Adrenal gland (tissue), 12 donors: ENCODE results near the gene CPA5. TPM values are rescaled to one million over a fixed set of nuclear protein-coding genes. Genes with fewer than 3 reads are reported as not detected.
A peak's percentile ranks its signal among the peaks of the same experiment; 100 is the strongest.

Experiments used
- DNase-seq, 7 donors: peaks; one replicate each; pipeline ENCODE4 v3.0.0-alpha.2; 2019 to 2020
- H3K27ac ChIP-seq, 5 donors: fragments of 200-600 bp; sonication (generic) in 4 of 5; 1 replicate in 3 of 5; 2 replicates in 2 of 5; pipeline versions ENCODE4 v1.5.1 to v1.8.0; 2016 to 2020; ENCODE audit warnings: mild to moderate bottlenecking in 1 of 5
- H3K27me3 ChIP-seq: fragments of 200-600 bp; 2 replicates; pipeline ENCODE4 v1.8.0; 2021
- H3K36me3 ChIP-seq, 2 donors: fragments of 200-600 bp; replicated peaks in 1 of 2; 1 replicate in 1 of 2; 2 replicates in 1 of 2; pipeline versions ENCODE4 v1.5.1 to v1.8.0; 2018 to 2022
- H3K4me1 ChIP-seq, 2 donors: fragments of 200-600 bp; replicated peaks in 1 of 2; 1 replicate in 1 of 2; 2 replicates in 1 of 2; pipeline versions ENCODE4 v1.5.1 to v1.8.0; 2018 to 2021
- H3K4me3 ChIP-seq, 4 donors: fragments of 200-600 bp; sonication (generic) in 3 of 4; one replicate each; pipeline ENCODE4 v1.5.1; 2016 to 2018
- H3K9me3 ChIP-seq, 3 donors: fragments of 200-600 bp; sonication (generic) in 1 of 3; replicated peaks in 1 of 3; 1 replicate in 2 of 3; 2 replicates in 1 of 3; pipeline versions ENCODE4 v1.5.1 to v1.8.0; 2016 to 2021
- CTCF ChIP-seq, 6 experiments: fragments of 450-650 bp in 4 of 6; fragments of 200-600 bp in 2 of 6; sonication (generic) in 1 of 6; IDR thresholded peaks; 1 replicate in 5 of 6; 2 replicates in 1 of 6; pipeline versions ENCODE4 v1.5.1 to v1.8.0; 2016 to 2021; ENCODE audit warnings: antibody characterized with exemption in 6 of 6, mild to moderate bottlenecking in 2 of 6, moderate library complexity in 1 of 6
- POLR2A ChIP-seq, 2 donors: fragments of 450-650 bp; IDR thresholded peaks; one replicate each; pipeline ENCODE4 v1.6.1; 2017; ENCODE audit warnings: antibody characterized with exemption in 2 of 2, mild to moderate bottlenecking in 2 of 2, moderate library complexity in 1 of 2
- WGBS, 4 donors: extraction: QIAGEN DNeasy Blood & Tissue Kit in 2 of 4; methylation state at CpG; one replicate each; pipeline versions ENCODE4 v1.1.5 to v1.1.7; 2013 to 2017; 5-methylcytosine and 5-hydroxymethylcytosine counted together
- intact Hi-C, 2 donors: fragments of 100-400 bp; cut with DNase I; formaldehyde crosslinking; loops; one replicate each; pipeline versions ENCODE4 v1.14.1 to v1.15.0; 2022 to 2023
- polyA plus RNA-seq, 3 donors: library from polyadenylated mRNA; stranded (reverse); fragments of 200-250 nt in 2 of 3; fragments of 350-450 nt in 1 of 3; fragmentation: Illumina TruSeq in 1 of 3; extraction: RNeasy Lipid Tissue Mini Kit (QIAGEN cat#74804) in 1 of 3; gene quantifications; one replicate each; pipeline ENCODE4 v1.2.3, GENCODE V29; 2013 to 2014
- total RNA-seq, 9 donors: library from RNA; depleted of rRNA in 4 of 9; stranded (reverse); fragments of >200 nt in 4 of 9; fragments of 120-200 nt in 1 of 9; fragmentation: NEBNext Ultra II Directional in 1 of 9; extraction: Animal tissue kit (Norgen Biotek cat#: 25700) in 1 of 9; gene quantifications; one replicate each; pipeline versions ENCODE4 v1.1.0 to v1.2.4, GENCODE V29; 2013 to 2023
- donor health status: healthy with polysubstance abuse.
- donor health status: Bipolar disorder and iron deficiency.
- donor health status: DM: yes; HTN: yes; CAD: no.
- donor health status: DM: no; HTN: no; CAD: no.
- donor health status: DM: no; HTN: no; CAD: no.
- donor health status: DM: yes; HTN: yes; CAD: no.

CPA5 gene
- total and polyA plus RNA-seq, 12 donors: 0.24 to 0.65 (median 0.29) TPM; not detected in 8

GRCh38 chr7:130386876-130387275 lies 42.3 kb downstream of the CPA5 start:
- Histone ChIP-seq H3K4me1 (peaks cover 0 to 3% of the 10 kb centered on the region in 2 donors), H3K36me3 (no peaks in the 10 kb centered on the region), H3K27me3 (no peaks in the 10 kb centered on the region), H3K4me3 (no peak overlapping the region), H3K9me3 (no peaks in the 10 kb centered on the region), H3K27ac (peak overlapping the region in 2 of 5 donors; percentile 45 to 49)
- TF ChIP-seq POLR2A (IDR thresholded peaks at IDR 0.05) (no peak), CTCF (IDR thresholded peaks at IDR 0.05) (no peak)
- DNase-seq: peak in 4 of 7 donors; percentile 22 to 49 (median 30)
- intact Hi-C loops: loop anchor here in 1 of 2 donors (10.0 kb wide), 1 partner anchor 98 kb away; no protein-coding TSS in a partner anchor
- 51 to 79% (median 54%) methylated on average over 3 of the region's 3 CpGs for WGBS, 4 donors

GRCh38 chr7:130387306-130387627 lies 42.7 kb downstream of the CPA5 start:
- TF ChIP-seq CTCF (IDR thresholded peaks at IDR 0.05) (no peak), POLR2A (IDR thresholded peaks at IDR 0.05) (no peak)
- intact Hi-C loops: loop anchor here in 1 of 2 donors (10.0 kb wide), 1 partner anchor 98 kb away; no protein-coding TSS in a partner anchor
- H3K36me3 ChIP-seq: no peaks in the 10 kb centered on the region
- H3K4me1 ChIP-seq: peaks cover 0 to 5% of the 10 kb centered on the region in 2 donors
- H3K27ac ChIP-seq: peak overlapping the region in 2 of 5 donors; percentile 45 to 49
- H3K27me3 ChIP-seq: no peaks in the 10 kb centered on the region
- DNase-seq: no peak
- H3K4me3 ChIP-seq: no peak overlapping the region
- WGBS, 4 donors: 88 to 92% (median 89%) methylated on average over 3 of the region's 3 CpGs
- no peaks in the 10 kb centered on the region for H3K9me3 ChIP-seq

GRCh38 chr7:130387628-130388403 lies 43.2 kb downstream of the CPA5 start:
- Histone ChIP-seq H3K27me3 (no peaks in the 10 kb centered on the region), H3K4me1 (peaks cover 0 to 11% of the 10 kb centered on the region in 2 donors), H3K4me3 (no peak overlapping the region), H3K27ac (peak overlapping the region in 1 of 5 donors; percentile 45), H3K9me3 (no peaks in the 10 kb centered on the region), H3K36me3 (no peaks in the 10 kb centered on the region)
- 81 to 90% (median 86%) methylated on average over 9 to 12 of the region's 12 CpGs for WGBS, 4 donors
- peak in 3 of 7 donors; percentile 5 to 43 (median 21) for DNase-seq
- TF ChIP-seq CTCF (IDR thresholded peaks at IDR 0.05) (no peak), POLR2A (IDR thresholded peaks at IDR 0.05) (no peak)
- intact Hi-C loops: loop anchor here in 1 of 2 donors (10.0 kb wide), 1 partner anchor 97 kb away; no protein-coding TSS in a partner anchor

- H3K27me3 ChIP-seq: no peaks in the 10 kb centered on the region
- H3K36me3 ChIP-seq: no peaks in the 10 kb centered on the region
- no peak overlapping the region for H3K4me3 ChIP-seq
- no peaks in the 10 kb centered on the region for H3K9me3 ChIP-seq
- no peak for DNase-seq
- no peak for TF ChIP-seq POLR2A (IDR thresholded peaks at IDR 0.05)
- no peak for TF ChIP-seq CTCF (IDR thresholded peaks at IDR 0.05)
- WGBS, 4 donors: 71 to 100% (median 90%) methylated on average over 2 of the region's 2 CpGs
- H3K4me1 ChIP-seq: peaks cover 0 to 19% of the 10 kb centered on the region in 2 donors
- intact Hi-C loops: loop anchor here in 1 of 2 donors (10.0 kb wide), 1 partner anchor 96 kb away; no protein-coding TSS in a partner anchor
- H3K27ac ChIP-seq: no peak overlapping the region
These were observed 44.1 kb downstream of the CPA5 start for GRCh38 chr7:130388671-130389070.
